Activated CD8-positive, alpha-beta memory T cell treated with anti-CD3 and anti-CD28 coated beads, Interleukin-2, amount 50 U/mL, for 4 hours (primary cell): Measurements from ENCODE around the gene MOB1B.
"Not testable (repeated sequence)": the region's sequence is repeated elsewhere in the genome, so short reads cannot be mapped to it uniquely, and the experiment has no call there.

ENCODE experiments used
- DNase-seq: peaks from one replicate; pipeline ENCODE4 v3.0.0-alpha.2; 2020

Gene MOB1B

GRCh38 chr4:71009890-71010588, 107.9 kb downstream of the MOB1B start:
- DNase-seq, result no peak

GRCh38 chr4:71011451-71011850, 109.3 kb downstream of the MOB1B start:
- DNase-seq, result no peak

GRCh38 chr4:71017391-71017790, 115.2 kb downstream of the MOB1B start:
- not testable (repeated sequence) for DNase-seq

- no peak for DNase-seq
These were observed 118.4 kb downstream of the MOB1B start for GRCh38 chr4:71020611-71021010.

GRCh38 chr4:71025654-71026053, 123.5 kb downstream of the MOB1B start:
- DNase-seq, result no peak

GRCh38 chr4:71026086-71026485, 123.9 kb downstream of the MOB1B start:
- DNase-seq, result no peak

GRCh38 chr4:71027611-71028010, 125.4 kb downstream of the MOB1B start:
- DNase-seq, result no peak

GRCh38 chr4:71029504-71029903, 127.3 kb downstream of the MOB1B start:
- no peak for DNase-seq

GRCh38 chr4:71032106-71032505, 129.9 kb downstream of the MOB1B start:
- DNase-seq, result not testable (repeated sequence)
